ENCODE measurements around the gene RPL18.

- TF ChIP-seq YY1 (IDR thresholded peaks at IDR 0.05) (no peak), CTCF (IDR thresholded peaks at IDR 0.05; ENCODE audit: low read depth, low read length, missing input control) (no peak), RAD21 (IDR thresholded peaks at IDR 0.05) (no peak)
Measured at GRCh38 chr19:48573163-48573505, 45.8 kb downstream of the RPL18 start.
